GM21390 (cell line): ENCODE measurements around the gene KRTAP12-2.

ENCODE experiments used
- ATAC-seq: cut with Tn5 transposase; IDR thresholded peaks from one replicate; pipeline ENCODE4 v1.9.1; 2021; ENCODE audit not compliant: unreplicated experiment

The KRTAP12-2 gene

GRCh38 chr21:44666401-44667320 lies at the start of gene KRTAP12-2:
KRTAP12-2 (minus strand) TSS chr21:44666927; CDS start chr21:44666886, 41 bp downstream.
- ATAC-seq, result no peak

GRCh38 chr21:44714905-44715304 lies 48.2 kb upstream of the KRTAP12-2 start:
- ATAC-seq, result no peak

- ATAC-seq, result no peak
Observed at GRCh38 chr21:44713846-44714245, 47.1 kb upstream of the KRTAP12-2 start.

- ATAC-seq, result no peak
Observed at GRCh38 chr21:44713130-44713529, 46.4 kb upstream of the KRTAP12-2 start.

GRCh38 chr21:44712203-44713028 lies 45.7 kb upstream of the KRTAP12-2 start:
- no peak for ATAC-seq

GRCh38 chr21:44711327-44712202 lies 44.8 kb upstream of the KRTAP12-2 start, which contains the start of gene TSPEAR:
TSPEAR (minus strand) TSS chr21:44711572; CDS start chr21:44711514, 58 bp downstream.
- no peak for ATAC-seq

- ATAC-seq, result no peak
Observed at GRCh38 chr21:44710756-44711326, 44.1 kb upstream of the KRTAP12-2 start.

GRCh38 chr21:44710294-44710665 lies 43.6 kb upstream of the KRTAP12-2 start:
- no peak for ATAC-seq

- no peak for ATAC-seq
Observed at GRCh38 chr21:44709426-44710293, 42.9 kb upstream of the KRTAP12-2 start.

GRCh38 chr21:44708866-44709425 lies 42.2 kb upstream of the KRTAP12-2 start:
- no peak for ATAC-seq

GRCh38 chr21:44708213-44708865 lies 41.6 kb upstream of the KRTAP12-2 start:
- ATAC-seq, result no peak

GRCh38 chr21:44706706-44707581 lies 40.2 kb upstream of the KRTAP12-2 start:
- ATAC-seq, result no peak

- no peak for ATAC-seq
Observed at GRCh38 chr21:44706026-44706705, 39.4 kb upstream of the KRTAP12-2 start.

- ATAC-seq, result no peak
Observed at GRCh38 chr21:44704636-44705001, 37.9 kb upstream of the KRTAP12-2 start.

- no peak for ATAC-seq
Observed at GRCh38 chr21:44703731-44704635, 37.3 kb upstream of the KRTAP12-2 start.
